Measurements from ENCODE around the gene TTC32.
"Not testable (repeated sequence)": the region's sequence is repeated elsewhere in the genome, so short reads cannot be mapped to it uniquely, and the experiment has no call there.

Gene TTC32

DNA sequence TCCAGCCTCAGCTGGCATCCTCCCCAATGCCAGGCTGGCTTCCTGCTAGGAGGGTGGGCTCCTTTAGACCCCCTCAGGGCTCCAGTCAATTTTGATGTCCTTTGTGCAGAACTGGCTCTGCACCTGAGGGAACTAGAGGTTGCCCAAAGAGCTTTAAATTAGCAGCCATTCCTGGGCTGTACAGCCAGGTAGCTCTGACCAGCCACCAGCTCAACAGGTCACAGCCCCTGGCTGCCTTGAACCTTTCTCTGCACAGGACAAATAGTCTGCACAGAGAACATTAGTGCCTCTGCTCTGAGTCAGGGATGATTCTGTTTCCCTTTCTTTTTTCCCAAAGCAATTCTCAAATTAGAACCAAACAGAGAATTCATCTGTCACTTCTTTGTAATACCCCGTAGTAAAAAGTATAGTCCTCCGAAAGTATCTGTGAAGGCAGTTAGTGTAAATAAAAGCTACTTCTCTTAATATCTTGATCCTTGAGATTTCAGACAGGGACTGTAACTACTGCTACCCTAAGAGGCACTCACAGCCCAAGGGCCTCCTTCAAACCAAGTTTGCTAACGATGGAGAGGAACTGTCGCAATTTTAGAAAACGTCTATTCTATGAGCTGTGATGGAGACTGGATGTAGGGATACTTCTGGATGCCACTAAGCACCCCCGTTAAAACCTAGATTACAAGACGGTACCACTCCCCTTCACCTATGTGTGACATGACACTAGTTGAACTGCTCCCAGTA, 3.0 kb downstream of the TTC32 start:
- no peak for DNase-seq

DNA sequence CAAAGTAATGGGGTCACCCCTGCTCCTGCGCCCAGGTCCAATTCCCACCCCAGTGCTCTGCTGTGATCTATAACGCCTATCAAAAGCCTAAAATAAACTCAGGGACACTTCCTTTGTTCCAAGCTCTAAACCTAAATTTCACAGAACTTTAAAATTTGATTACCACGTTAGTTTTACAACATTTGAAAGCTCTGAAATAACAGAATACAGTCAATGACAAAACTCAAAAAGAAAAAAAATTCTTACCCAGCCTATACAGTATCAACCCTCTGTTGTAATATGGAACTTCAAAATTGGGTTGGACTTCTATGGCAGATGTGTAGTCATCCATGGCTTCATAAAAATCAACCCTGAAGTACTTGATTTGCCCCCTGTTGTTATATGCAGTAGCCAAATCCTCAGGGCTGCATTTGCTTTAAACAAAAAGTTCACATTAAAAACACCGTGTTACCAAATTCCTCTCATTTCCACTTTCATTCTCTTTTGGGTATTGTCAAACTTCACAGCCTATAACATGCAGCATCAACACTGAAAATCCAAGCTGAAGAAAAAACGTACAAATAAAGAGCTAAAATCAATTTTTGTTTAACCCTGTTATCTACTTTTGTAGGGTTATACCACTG, 4.0 kb downstream of the TTC32 start:
- DNase-seq = no peak

DNA sequence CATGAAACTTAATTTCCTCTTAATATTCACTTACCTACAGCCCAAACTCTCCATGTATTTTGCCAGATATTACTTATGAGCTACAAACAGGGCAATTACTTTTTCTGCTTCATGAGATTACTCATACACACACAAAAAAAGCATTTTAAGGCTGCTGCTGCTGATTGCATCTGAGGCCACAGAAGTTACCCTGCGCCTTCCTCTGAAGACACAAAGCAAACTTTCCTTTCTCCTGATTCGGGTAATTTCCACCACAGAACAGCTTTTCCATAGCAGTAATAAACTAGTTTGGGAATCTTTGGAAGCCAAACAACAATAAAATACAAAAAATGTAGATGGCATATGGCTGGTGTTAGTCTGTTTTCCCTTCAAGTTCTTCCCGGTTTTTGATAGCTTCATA, 6.2 kb downstream of the TTC32 start:
- DNase-seq = no peak

DNA sequence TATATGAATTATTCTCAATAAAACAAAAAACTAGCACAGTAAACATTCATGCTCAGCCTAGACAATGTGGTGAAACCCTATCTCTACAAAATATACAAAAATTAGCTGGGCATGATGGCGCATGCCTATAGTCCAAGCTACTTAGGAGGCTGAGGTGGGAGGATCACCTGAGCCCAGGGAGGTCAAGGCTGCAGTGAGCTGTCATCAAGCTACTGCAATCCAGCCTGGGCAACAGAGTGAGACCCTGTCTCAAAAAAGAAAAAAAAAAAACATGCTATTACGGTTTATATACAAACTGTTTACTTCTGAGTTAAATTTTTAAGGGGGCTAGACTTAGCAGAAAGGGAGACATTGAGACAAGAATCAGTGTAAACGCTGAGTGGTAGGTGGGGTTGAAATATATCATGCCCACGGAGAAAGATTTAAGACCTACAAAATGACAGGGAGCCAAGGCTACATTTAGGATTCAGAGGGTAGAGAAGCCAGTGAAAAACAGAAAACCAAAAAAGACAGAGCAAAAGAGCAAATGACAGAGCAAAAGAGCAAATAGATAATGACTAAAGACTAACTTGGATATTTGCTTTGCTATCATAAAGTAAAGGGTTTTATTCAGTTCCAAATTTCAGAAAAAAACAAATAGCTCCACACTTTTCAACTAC, 7.5 kb downstream of the TTC32 start:
- DNase-seq = no peak

DNA sequence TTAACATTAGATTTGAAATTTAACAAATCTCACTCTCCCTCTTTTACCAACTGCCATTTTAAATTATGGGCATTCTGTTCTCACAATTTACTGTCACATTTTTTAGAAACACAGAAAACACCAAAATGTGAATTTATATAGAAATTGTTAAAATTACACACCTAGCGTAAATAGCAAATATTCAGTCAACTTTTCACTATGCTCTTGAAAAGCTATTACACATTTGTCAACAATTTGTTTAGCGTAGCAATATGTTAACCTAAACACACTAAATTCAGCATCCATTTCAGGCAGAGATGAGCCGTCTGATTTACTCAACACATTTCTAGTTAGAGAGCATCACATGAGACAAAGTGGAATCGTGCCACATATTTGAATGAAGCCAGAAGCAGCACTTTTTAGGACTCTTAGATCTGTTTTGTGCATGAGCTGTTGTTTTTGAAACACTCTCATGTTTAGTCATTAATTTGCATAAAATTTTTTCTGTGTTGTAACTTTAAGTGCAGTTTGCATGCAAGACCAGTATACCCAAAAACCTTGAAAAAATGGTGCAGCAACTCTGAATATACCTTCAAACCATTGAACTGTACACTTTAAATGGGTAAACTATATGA, 8.2 kb downstream of the TTC32 start:
- no peak for DNase-seq

DNA sequence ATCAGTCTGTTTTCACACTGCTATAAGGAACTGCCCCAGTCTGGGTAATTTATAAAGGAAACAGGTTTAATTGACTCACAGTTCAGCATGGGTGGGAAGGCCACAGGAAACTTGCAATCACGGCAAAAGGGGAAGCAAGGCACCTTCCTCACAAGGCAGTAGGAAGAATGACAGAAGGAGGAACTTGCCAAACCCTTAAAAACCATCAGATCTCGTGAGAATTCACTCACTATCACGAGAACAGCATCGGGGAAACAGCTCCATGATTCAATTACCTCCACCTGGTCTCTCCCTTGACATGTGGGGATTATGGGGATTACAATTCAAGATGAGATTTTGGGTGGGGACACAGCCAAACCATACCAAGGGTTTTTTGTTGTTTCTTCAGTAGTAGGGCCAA, 9.8 kb downstream of the TTC32 start:
- DNase-seq = not testable (repeated sequence)

DNA sequence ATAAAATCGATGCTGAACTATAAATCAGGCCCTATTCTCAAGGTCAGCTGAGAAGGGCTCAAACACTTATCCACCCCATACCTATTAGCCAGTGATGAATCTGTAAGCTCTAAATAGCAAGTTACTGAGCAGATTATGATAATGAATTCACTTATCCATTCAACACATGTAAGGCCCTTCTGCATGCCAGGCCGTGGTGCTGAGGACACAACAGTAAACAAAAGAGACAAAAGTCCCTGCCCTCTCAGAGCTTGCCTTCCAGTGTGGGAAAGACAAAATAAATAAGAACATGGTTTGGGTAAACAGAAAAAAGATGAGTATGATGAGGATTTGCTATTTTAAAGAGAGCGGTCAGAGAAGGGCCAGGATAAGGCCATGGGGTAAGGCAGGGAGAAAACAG, 11.7 kb downstream of the TTC32 start:
- no peak for DNase-seq

DNA sequence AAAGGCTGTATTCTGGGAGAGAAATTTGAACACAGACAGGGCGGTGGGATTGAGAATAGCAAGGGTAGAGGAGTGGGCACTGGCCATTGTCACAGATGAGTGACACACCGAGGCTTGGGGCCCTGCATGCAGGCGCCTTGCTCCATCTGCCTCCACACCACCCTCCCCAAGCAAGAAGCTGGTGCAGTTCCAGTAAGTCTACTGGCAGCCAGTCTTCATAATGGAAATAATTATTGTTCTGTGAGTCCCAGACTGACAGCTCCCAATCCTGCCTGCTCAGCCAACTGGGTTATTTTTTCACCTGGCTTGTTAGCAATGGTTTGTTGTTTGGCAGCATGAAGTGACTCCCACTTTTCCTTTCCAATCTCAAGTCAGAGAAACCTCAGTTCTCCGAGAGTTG, 13.0 kb downstream of the TTC32 start:
- DNase-seq = no peak

DNA sequence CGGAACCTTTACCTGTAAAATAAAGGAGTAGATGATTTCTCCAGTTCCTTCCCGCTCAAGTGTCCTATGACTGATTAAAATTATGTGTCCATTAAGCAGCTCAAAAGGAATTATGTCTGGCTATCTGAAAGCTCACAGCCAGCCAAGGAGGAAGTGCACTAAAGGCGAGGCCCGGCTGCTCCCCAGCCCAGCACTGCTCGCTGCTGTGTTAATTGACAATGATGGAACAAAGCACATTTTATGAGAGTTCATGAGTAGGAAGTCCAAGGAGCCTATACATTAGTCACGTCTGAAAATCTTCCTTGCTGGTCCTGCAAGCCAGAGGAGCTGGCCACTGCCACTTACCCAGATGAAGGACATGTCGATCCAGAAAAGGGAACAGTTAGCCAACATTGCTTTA, 14.3 kb downstream of the TTC32 start:
- DNase-seq = no peak

DNA sequence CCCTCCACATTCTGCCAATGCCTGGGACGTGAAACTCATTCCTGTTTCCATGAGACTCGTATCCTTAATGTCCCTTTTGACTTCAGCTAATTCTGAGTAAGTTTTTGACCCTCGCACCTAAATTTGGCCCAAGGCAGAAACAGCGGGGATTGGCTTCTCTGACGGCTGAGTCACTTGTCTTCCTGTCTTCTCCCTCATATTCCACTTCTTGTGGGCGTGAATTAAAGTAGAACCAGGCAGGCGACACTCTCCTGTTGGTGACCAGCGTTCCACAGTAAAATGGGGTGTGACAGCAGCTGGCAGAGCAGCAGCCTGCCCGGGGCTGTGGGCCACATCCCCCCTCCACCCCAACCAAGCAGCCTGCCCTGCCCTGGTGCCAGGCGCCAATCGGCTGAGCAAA, 15.5 kb downstream of the TTC32 start:
- DNase-seq = no peak

DNA sequence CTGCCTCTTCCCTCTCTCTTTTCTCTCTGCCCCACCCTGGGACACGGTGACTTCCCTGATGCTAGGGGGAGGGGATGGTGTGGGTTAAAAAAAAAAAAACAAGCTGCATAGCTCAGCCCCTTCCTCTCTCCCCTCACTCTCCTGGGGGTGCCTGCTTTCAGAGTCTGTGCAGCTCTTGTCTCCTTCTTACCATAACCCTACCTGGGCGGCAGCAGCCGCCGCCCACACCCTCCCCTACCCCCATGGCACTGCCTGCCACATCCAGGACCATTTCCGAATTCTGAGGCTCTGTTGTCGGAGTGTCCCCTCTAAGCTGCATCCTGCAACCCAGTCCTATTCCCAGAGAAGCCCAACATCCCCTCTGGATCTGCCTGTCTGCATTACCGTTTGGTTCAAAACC, 16.0 kb downstream of the TTC32 start:
- no peak for DNase-seq

DNA sequence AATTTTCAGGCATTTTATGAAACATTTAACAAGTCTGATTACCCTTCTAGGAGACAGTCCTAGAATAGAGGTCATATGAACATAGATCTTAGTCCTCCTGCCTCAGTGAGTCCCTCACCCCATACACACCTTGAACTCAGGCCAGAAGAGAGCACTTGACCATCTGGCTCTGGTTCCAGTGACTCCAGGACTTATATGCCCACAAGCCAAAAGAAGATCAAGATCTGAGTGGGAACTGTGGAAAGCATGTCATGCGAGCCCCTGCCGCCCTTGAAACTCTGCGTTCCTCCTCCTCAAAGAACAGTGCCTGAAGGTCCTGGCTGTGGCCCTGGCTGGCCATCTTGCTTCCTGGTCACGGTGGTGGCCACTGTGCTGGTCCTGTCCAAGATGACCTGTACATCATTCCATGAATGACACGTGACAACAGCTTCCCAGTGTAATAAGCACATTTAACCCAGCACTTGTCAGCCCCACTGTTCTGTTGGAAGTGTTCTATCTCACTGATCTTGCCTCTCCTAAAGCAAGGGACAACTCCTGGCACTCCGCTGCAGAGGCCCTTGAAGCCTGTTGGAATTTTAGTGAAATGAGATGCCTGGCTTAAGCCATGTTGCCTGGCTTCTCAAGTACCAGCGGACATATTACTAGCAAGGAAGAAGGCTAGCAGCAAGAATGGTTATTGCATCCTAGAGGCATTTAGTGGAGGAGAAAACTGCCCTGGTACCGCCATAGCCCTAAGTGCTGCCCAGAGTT, 17.6 kb downstream of the TTC32 start:
- no peak for DNase-seq

DNA sequence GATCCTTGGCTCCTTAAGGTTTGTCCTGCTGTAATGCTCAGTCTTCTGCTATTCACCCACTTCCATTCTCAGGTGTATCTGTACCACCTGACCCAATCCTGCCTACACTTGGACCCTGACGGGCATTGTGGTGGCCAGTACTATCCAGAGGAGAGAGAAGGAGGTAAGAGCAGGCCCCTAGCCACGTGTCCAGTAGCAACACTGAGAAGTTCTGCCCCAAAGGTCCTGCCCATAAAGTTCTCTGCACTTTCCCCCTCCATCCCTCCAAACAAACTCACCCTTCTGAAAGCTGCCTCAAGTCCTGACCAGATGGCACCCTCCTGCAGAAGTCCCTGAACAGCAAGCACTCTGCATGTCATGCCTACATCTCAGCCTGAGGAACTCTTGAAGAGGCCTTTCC, 18.3 kb downstream of the TTC32 start:
- no peak for DNase-seq

DNA sequence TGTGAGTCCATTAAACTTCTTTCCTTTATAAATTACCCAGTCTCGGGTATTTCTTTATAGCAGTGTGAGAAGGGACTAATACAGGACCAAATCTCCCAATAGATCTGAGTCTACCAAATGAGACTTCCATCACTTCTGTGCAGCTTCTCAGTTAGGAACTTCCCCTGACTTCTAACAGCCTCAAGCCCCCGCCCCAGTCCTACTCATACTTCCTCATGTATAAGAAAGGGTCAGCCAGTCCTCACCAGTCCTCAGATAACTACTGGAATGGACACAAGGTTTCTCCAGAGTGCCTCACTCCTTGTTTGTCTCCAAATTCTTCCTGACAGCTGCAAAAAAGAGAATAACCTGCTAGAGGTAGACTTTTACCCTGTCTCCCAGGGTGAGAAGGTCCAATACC, 19.5 kb downstream of the TTC32 start:
- DNase-seq = no peak

DNA sequence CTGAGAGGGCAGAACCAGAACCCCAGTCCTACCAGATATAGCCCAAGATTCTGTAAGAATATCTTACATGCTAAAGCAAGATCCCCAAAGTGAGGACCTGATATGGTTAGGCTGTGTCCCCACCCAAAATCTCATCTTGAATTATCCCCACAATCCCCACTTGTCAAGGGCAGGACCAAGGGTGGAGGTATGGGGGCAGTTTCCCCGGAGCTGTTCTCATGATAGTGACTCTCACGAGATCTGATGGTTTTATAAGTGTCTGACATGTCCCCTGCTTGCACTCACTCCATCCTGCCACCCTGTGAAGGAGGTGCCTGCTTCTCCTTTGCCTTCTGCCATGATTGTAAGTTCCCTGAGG, 19.9 kb downstream of the TTC32 start:
- no peak for DNase-seq

DNA sequence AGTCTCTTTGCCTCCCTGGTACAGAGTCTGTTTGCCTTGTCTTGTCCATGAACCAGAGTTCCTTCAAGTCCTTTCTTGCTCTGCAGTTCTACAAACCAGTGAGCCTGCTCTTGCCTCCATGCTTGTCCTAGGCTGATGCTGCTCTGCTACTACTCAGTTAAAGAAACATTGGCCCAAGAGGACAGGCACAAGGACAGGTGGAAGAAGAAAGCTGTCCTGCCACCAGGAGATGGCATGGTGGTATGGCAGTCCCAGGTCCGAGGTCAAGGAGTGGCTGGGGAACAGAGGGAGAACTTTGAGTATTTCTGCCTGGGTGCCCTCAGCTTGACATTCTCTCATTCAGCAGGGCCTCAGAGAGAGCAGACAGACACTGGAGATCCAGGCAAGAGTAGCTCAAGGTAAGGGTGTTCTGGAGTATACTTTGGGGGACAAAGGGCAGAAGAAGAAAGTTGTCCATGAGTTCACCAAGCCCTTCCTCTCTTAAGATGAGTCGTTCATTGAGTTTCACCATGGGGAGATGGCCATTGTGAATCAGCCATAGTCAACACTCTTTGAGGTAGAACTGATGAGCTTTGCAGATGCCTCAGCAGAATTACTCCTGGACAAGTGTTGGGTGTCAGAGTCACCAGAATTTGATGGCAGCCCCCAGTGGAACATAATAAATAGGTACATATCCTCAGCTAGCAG, 20.4 kb downstream of the TTC32 start:
- DNase-seq = no peak

DNA sequence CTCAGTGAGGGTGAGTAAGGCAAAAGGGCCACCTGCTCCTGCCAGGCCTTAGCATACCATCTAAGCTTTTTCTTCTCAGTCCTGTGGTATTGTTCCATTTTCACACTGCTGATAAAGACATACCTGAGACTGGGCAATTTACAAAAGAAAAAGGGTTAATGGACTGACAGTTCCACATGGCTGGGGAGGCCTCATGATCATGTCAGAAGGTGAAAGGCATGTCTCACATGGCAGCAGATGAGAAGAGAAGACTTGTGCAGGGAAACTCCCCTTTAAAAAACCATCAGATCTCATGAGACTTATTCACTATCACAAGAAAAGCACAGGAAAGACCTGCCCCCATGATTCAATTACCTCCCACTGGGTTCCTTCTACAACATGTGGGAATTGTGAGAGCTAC, 21.6 kb downstream of the TTC32 start:
- DNase-seq = not testable (repeated sequence)

DNA sequence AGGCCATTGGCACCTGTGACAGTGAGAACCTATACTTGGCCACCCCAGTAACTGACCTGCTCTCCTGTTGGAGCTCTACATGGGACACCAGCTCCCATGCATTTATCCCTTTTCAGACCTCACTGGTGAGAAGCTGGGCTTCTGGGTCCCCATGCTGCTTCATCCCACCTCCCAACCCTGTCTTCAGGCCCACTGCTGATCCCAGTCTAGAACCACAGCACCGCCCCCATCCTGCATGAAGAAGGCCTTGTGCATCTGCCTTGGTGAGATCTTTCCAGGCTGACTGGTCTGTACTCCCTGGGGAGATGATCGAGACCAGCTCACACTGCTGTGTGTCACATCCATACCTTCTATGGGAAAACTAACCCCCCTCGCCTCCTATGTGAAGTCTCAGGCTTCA, 22.7 kb downstream of the TTC32 start:
- DNase-seq = no peak

DNA sequence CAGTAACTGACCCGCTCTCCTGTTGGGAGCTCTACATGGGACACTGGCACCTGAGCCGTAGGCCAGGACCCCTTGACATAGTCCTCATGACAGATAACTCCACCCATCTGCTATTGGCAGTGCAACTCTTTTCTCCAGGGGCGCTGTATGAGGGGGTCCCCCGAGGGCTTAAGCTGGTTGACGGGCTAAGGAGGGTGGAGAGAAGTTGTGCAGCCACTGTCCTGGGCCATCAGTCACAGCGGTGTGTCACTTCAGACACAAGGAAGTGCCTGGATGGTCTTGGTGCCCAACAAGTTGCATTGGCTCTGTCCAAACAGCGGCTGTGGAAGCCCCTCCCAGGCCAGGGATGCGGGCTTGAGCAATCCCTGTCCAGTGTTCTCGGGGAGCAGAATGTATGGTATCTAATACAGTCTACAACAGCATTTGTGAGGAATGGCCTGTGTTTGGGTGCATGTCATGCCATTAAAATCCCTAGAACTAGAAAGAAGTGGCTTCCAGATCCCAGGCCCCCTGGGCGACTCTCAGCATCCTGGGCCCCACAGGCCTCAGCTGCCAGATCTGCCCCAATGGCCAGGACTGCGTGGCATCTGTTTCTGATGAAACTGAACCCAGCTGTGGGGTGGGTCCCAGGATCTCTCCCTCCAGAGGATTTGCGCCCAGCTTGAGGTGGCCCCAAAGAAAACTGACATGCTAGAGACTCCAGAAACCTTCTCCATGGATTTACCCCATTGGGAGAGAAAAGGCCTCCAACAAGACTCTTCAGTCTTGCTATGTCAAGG, 23.3 kb downstream of the TTC32 start:
- DNase-seq = no peak

DNA sequence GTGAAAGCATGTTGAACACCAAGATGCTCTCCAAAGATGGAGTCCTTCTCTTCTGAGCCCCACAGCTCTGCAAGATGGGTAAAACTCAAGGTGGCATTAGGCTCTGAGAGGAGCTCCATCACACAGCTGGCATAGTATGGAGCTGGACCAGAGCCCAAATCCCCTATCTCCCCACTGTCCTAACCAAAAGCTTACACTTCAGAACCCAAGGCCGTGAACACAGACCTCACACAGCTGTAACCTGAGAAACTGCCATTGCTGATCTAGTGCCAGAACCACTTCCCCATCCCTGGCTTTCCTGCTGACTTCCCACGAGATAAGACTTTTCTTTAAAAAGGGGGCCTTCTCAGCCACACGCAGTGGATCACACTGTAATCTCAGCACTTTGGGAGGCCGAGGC, 25.0 kb downstream of the TTC32 start:
- no peak for DNase-seq

DNA sequence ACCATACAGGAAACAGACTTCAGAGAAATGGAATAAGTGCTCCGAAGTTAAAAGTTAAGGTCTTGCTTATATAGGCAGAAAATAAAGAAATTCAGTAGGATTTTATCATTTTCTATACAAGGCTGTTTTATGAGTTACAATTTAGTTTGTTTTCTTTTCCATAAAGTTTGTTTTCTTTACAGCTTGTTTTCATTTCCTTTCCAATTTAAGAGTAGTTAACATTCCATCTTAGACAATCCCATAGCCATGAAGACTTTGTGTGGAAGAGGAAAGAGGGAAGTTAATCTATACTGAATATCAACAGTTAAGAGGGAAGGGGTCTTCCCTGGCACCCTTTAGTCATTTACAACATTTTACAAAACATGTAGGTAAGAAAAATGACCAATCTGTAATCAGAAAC, 26.5 kb downstream of the TTC32 start:
- no peak for DNase-seq

DNA sequence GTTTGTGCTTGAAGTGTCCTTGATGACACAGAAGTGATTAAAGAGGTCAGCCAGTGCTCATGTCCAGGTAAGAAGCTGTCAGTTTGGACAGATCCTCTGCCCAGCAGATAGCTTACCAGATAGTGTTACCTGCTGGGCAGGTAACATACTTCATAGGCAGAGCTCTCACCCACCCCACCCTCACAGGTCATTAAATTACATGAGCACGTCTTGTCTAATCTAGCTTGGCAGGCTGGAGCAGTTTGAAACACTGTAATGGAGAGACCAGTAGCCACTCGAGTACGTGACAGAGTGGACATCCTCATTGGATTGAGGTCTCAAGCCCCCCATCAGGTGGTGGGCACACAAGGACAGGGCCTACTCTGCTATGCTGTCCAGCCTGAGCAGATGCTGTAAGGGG, 27.1 kb downstream of the TTC32 start:
- DNase-seq = peak; percentile 27
